GM10266 (cell line): ENCODE measurements around the gene KIAA0513.
"Not testable (repeated sequence)": the region's sequence is repeated elsewhere in the genome, so short reads cannot be mapped to it uniquely, and the experiment has no call there.

ENCODE experiments used
- DNase-seq: peaks from one replicate; pipeline ENCODE4 v3.0.0; 2012; ENCODE audit errors: extremely low spot score
- TF ChIP-seq, protein P1 (sequence below): IDR thresholded peaks from 2 replicates; pipeline ENCODE4 v1.5.1; 2012; ENCODE audit warnings: mild to moderate bottlenecking, low read depth; ENCODE audit not compliant: control insufficient read depth, insufficient read depth; ENCODE audit errors: missing control alignments

KIAA0513 gene

DNA sequence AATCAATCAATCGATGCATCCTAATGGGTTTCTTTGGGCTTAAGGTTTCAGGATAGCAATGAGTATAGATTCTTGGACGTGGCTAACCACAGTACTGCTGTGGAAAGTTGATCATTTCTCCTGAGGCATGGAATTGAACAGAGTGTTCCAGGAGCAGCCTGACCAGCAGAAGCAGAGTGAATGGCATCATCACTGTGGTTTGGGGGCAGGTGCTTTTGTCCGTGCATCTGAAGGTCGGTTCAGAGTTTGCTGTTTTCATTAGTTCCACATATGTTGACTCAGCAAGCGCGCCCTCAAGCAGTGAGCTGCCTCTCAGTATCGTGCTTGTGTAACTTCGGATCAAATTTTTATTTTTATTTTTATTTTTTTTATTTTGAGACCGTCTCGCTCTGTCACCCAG, 24.9 kb downstream of the KIAA0513 start:
- TF ChIP-seq, protein P1, sequence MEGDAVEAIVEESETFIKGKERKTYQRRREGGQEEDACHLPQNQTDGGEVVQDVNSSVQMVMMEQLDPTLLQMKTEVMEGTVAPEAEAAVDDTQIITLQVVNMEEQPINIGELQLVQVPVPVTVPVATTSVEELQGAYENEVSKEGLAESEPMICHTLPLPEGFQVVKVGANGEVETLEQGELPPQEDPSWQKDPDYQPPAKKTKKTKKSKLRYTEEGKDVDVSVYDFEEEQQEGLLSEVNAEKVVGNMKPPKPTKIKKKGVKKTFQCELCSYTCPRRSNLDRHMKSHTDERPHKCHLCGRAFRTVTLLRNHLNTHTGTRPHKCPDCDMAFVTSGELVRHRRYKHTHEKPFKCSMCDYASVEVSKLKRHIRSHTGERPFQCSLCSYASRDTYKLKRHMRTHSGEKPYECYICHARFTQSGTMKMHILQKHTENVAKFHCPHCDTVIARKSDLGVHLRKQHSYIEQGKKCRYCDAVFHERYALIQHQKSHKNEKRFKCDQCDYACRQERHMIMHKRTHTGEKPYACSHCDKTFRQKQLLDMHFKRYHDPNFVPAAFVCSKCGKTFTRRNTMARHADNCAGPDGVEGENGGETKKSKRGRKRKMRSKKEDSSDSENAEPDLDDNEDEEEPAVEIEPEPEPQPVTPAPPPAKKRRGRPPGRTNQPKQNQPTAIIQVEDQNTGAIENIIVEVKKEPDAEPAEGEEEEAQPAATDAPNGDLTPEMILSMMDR: no peak
- DNase-seq: no peak

DNA sequence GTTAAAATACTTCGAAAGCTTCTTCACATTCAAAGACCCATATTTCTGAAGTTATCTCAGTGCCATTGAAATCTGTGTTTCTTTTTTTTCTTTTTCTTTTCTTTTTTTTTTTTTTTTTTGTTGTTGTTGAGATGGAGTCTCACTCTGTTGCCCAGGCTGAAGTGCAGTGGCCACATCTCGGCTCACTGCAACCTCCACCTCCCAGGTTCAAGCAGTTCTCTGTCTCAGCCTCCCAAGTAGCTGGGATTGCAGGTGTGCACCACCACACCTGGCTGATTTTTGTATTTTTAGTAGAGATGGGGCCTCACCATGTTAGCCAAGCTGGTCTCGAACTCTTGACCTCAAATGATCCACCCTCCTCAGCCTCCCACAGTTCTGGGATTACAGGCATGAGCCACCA, 26.7 kb downstream of the KIAA0513 start:
- not testable (repeated sequence) for DNase-seq

DNA sequence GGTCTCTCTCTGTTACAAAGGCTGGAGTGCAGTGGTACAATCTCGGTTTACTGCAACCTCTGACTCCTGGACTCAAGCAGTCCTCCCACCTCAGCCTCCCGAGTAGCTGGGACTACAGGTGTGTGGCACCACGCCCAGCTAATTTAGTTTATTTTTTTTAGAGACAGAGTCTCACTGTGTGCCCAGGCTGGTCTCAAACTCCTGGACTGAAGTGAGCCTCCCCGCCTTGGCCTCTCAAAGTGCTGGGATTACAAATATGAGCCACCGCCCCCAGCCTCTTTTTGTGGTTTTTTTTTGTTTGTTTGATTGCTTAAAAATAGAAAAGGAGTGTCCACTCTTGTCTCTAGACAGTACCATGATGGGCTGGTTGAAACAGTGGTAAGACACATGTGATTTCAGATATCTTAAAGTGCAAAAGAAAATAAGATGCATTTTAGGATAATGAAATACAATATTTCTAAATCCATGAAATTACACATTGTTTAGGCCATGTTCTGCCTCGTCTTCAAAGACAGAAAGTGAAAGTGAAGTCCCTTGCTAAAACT, 27.4 kb downstream of the KIAA0513 start:
- TF ChIP-seq, protein P1: no peak
- DNase-seq: no peak

DNA sequence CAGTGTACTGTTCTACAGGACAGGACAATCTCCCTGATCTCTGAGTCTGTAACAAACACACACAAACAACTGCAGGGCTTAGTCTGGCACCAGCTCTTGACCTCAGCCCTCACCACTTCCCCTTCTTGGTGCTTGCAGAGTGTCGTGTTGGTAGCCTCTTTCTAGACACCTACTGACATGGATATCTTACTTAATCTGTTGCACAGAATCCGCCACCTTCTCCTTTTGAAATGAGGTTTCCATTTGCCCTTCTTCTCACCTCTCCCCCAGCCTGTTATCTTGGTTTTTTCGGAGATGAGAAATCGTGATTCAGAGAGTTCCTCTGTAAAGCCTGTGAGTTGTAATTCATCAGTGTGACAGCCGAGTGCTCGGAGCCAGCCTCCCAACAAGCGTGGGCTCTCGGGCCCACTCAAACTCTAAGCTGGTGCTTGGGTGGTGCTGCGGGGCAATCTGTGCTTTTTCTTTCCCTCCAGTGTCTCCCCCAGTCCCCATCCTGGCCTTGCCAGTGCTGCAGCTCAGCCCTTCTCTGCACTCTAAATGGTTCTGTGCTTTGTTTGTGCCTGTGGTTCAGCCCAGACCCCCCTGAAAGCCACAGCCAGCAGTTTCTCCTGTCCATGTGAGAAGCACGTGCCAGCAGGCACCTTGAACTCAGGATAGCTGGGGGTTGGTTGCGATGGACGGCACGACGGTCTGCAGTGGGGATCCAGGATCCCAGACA, 28.1 kb downstream of the KIAA0513 start:
- TF ChIP-seq, protein P1: no peak
- DNase-seq: peak; percentile 68

DNA sequence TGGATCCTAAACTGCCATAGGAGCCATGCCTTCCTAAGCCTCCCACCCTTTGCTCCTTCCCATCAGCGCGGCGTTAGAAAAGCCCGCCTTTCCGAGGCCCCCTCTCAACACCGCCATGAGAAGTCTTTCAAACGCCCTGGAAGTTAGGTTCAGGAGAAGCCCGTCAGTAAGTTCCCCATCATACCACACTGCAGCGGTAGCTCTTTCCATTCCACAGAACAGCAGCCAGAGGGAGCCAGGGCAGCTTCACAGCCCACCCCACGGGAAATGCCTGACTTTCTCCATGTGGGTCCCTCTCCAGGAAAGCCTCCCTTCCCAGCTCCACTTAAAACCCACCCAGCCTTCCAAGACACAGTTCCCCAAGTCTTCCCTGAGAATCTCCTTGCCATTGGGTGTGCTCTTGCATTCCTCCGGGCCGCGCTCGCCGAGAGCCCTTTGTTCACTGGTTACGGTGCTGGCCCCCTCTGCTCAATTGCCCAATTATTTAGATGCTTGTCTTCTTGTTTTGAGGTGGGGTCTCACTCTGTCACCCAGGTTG, 28.7 kb downstream of the KIAA0513 start:
- TF ChIP-seq, protein P1: peak; percentile 49
- peak; percentile 32 for DNase-seq

DNA sequence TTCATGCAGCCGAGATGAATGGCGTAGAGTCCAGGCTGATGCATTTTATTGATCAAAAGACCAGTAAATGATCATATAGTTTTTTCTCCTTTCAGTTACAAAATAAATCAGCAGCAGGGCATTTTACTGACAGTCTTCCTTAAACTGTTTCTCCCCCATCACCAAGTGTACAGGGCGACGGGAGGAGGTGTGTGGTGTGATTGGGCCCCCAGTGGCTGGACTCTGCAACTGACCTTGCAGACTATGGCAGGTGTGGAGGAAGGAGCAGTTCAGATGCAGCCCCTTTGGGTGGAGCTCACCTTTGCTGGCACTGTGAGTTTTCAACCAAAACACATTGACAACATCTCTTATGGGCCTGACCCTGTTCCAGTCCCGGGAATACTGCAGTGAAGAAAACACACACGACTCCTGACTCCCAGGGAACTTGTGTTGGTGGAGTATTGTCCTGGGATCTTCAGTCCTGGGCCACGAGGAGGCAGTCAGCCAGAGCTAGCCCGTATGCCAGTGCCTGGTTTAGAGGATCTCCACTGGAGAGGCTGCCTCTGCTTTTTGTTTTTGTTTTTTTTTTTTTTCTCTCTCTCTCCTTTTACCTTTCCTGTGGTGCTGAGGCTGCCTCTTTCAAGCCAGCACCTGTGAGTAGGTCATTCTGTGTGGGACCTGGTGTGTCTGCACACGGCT, 29.8 kb downstream of the KIAA0513 start:
- TF ChIP-seq, protein P1: peak; percentile 27
- no peak for DNase-seq

DNA sequence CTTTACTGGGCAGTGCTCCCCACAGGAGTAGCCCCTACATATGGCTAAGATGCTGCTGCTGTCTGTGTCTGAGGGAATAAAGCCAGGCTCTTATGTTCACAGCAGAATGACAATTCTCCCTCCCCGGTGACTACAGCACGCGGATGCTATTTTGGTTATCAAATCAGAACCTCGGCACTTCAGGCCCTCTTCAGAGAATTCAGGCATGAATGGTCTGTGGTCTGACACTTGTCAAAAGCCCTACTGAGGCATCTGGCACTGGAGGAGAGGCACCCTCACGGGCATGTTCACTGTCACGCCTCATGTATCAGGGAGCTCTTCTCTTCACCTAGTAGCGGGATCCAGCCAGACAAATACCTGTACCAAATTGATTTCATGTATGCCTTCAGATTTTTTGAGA, 30.4 kb downstream of the KIAA0513 start:
- no peak for DNase-seq
- TF ChIP-seq, protein P1: no peak
